T-helper 1 cell treated with Interleukin-12 subunit alpha and Interleukin-12 subunit beta and Interleukin-4 antibody, amounts not matched to agents 30 μg/mL and 1 μg/mL, for 36 hours (primary cell): ENCODE results near the gene HCK.
A peak's percentile ranks its signal among the peaks of the same experiment; 100 is the strongest.

Source experiments
- H3K27ac Mint-ChIP-seq: one replicate; pipeline ENCODE4 v1.8.0; 2021; ENCODE audit warnings: mild to moderate bottlenecking, mixed read lengths
- H3K27me3 Mint-ChIP-seq: one replicate; pipeline ENCODE4 v1.8.0; 2021; ENCODE audit warnings: low read depth, mixed read lengths
- H3K36me3 Mint-ChIP-seq: one replicate; pipeline ENCODE4 v1.8.0; 2021; ENCODE audit warnings: low read depth, mixed read lengths
- H3K4me1 Mint-ChIP-seq: one replicate; pipeline ENCODE4 v1.8.0; 2021; ENCODE audit warnings: low read depth, mixed read lengths
- H3K4me3 Mint-ChIP-seq: one replicate; pipeline ENCODE4 v1.8.0; 2021; ENCODE audit warnings: mild to moderate bottlenecking, moderate library complexity, mixed read lengths
- H3K9me3 Mint-ChIP-seq: one replicate; pipeline ENCODE4 v1.8.0; 2021; ENCODE audit warnings: mixed read lengths

HCK gene

DNA sequence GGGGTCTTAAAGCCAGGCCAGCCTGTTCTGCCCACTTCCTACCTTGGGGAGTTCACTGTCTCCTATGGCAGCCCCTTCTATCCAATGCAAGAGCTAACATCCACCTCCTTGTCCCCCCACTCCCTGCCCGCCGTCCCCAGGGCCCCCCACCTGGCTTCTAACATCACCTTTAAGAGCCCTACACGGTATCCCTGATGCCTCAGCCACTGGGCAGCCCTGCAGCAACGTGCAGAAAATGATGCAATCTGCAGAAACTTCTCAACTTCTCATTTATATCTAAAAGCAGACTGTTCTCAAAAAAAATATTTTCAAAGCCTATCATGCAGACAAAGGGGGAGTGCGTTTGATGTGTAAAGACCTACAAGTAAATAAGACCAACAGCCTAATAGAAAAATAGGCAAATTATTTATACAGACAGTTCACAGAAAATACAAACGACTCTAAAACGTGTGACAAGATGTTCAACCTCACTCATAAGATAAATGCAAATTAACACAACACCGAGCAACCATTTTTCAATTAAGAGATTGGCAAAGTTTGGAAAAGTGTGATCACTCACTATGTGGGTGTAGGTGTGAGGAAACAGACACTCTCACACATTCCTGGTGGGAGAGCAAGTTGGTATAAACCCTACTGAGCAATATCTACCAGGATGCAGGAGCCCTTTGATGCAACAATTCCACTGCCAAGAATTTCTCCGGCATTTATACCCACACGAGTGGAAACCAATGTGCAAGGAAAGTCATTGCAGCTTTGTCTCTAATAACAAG lies 15.1 kb upstream of the HCK start:
- no peaks in the 10 kb centered on the region for H3K4me1 Mint-ChIP-seq
- no peak overlapping the region for H3K27ac Mint-ChIP-seq
- H3K4me3 Mint-ChIP-seq = no peak overlapping the region
- peaks cover 66% of the 10 kb centered on the region for H3K27me3 Mint-ChIP-seq
- H3K36me3 Mint-ChIP-seq = no peaks in the 10 kb centered on the region
- H3K9me3 Mint-ChIP-seq = no peaks in the 10 kb centered on the region

DNA sequence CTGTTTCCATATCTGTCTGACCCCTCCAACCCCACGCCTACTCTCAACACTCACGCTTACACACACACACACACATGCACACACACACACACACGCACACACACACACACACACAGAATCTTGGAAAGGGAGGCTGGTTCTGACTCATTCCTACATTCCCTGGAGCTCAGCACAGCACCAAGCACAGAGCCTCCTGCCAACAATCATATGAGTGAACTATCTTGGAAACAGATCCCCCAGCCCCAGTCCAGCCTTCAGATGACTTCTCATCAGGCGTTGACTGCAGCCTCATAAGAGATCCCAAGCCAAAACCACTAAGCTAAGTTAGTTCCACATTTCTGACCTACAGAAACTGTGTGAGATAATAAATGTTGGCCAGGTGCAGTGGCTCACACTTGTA lies 14.1 kb upstream of the HCK start:
- Mint-ChIP-seq H3K36me3 (no peaks in the 10 kb centered on the region), H3K27me3 (peaks cover 66% of the 10 kb centered on the region), H3K27ac (no peak overlapping the region), H3K4me1 (no peaks in the 10 kb centered on the region), H3K4me3 (no peak overlapping the region), H3K9me3 (no peaks in the 10 kb centered on the region)

DNA sequence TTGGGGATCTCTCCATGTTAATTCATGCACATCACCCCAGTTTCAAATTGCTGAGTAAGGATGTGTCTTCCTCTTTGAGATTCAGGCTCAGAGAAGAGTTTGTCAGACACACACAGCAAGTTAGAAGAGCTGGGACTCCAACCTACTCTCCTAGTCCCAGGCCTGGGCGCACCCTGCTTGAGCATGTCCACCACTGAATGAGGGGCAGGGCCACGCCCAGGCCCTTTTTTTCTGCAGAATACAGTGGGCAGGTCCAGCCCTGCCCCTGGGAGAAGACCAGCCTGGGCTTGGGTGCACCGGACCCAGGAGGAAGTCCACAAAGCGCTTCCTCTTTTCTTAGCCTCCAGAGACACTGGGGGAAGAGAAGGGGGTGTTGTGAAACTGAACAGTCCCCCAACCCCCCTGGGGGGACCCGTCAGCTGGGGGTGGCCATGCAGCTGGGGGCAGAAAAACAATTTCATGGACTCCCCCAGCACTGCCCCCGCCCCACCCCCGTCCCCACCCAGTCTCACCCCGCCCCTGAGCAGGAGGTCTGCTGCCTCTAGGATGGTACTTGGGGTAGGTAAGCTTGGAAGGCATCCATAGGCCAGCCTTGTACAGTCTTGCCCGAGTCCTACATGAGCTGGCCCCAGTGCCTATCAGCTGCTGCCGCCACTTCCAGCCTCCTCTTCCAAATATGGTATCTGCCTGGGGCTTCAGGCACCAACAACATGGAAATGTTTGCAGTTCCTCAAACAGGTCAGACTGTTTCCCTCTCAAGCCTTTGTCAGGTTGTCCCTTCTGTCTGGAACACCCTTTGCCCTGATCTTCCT lies 11.7 kb upstream of the HCK start:
- Mint-ChIP-seq H3K27me3 (peaks cover 63% of the 10 kb centered on the region), H3K4me3 (no peak overlapping the region), H3K36me3 (no peaks in the 10 kb centered on the region), H3K9me3 (no peaks in the 10 kb centered on the region), H3K4me1 (no peaks in the 10 kb centered on the region), H3K27ac (no peak overlapping the region)

DNA sequence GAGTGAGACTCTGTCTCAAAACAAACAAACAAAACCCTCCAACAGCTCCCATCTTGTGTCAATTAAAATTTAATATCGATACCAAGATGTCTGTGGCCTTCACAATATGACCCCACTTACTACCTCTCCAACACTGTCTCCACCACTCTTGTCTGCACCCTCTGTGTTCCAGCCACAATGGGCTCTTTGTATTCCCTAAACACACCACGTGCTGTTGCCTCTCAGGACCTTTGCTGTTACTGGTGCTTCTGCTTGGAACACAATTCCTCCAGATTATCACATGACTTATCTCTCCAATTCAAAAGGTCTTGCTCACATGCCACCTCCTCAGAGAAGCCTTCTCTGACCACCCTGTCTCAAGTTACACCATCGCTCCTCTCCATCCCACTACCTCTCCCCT lies 6.0 kb upstream of the HCK start:
- Mint-ChIP-seq H3K4me3 (no peak overlapping the region), H3K27ac (no peak overlapping the region), H3K36me3 (no peaks in the 10 kb centered on the region), H3K27me3 (peaks cover 69% of the 10 kb centered on the region), H3K4me1 (peaks cover 3% of the 10 kb centered on the region), H3K9me3 (no peaks in the 10 kb centered on the region)

DNA sequence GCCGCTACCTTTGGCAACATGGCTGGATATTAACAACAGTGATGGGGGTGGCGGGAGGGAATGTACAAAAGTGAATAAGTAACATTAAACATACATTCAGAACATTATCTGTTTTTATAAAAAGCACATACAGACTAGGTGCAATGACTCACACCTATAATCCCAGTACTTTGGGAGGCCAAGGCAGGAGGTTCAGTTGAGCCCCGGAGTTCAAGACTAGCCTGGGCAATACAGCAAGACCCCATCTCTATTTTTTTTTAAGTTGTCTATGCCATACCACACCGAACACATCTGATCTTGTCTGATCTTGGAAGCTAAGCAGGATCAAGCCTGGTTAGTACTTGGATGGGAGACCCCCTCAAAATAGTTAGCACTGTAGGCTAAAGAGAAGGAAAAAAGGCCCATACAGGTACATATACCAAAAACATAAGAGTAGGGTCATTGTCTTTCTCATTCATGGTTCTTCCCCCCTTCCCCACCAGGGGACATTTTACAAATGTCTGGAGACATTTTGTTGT lies 1.7 kb upstream of the HCK start:
- Mint-ChIP-seq H3K9me3 (no peaks in the 10 kb centered on the region), H3K27ac (no peak overlapping the region), H3K4me3 (no peak overlapping the region), H3K4me1 (peaks cover 16% of the 10 kb centered on the region), H3K27me3 (peaks cover 75% of the 10 kb centered on the region), H3K36me3 (no peaks in the 10 kb centered on the region)

DNA sequence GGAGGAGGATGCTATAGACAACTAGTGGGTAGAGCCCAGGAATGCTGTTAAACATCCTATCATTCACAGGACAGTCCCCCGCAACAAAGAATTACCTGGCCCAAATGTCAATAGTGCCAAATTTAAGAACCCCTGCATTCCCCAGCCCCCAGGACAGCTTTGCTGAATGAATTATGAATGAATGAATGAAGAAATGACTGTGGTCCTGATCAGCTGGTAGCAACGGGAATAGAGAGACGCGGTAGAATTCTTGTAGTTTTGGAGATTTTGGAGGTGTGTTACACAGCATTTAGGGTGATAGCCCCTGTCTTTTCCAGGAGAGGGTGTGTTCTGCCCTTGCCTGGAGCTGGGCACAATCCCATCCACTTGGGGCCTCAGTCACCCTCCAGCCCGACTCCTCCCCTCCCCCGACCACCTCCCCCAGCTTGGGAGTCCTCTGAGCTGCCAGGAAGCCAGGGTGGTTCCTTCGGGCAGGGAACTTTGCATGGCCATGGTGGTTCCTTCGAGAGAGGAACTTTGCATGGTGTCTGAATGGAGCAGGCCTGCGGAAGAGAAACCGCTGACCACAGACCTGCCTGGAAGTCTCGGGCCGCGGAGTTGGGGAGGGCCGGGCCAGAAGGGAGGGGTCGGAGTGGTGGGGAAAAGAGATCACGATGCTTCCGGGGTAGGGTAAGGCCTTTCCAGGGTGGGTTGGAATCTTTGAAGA lies 1.0 kb upstream of the HCK start:
- Mint-ChIP-seq H3K27me3 (peaks cover 70% of the 10 kb centered on the region), H3K9me3 (no peaks in the 10 kb centered on the region), H3K27ac (peak overlapping the region; percentile 6), H3K4me1 (peaks cover 16% of the 10 kb centered on the region), H3K4me3 (peak overlapping the region; percentile 80), H3K36me3 (no peaks in the 10 kb centered on the region)

DNA sequence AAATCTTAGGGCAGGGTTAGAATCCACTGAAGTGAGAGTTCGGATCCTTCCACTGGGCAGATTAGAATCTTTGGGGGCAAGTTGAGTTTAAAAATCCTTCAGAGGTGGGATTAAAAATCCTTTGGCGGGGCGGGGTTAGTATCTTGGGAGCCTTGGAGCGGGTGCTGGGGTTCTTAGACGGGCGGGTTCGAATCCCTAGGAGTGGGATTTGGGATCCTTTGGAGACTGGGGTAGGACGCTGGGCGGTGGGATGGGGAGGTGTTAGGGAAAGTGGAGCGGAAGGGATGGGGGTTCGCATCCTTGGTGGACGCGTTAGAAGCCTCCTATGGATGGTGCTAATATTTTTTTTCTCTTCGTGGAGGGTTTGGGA lies 337 bp upstream of the HCK start:
- H3K4me1 Mint-ChIP-seq = peaks cover 16% of the 10 kb centered on the region
- H3K27me3 Mint-ChIP-seq = peaks cover 64% of the 10 kb centered on the region
- H3K4me3 Mint-ChIP-seq = peak overlapping the region; percentile 80
- no peaks in the 10 kb centered on the region for H3K36me3 Mint-ChIP-seq
- H3K27ac Mint-ChIP-seq = no peak overlapping the region
- no peaks in the 10 kb centered on the region for H3K9me3 Mint-ChIP-seq

DNA sequence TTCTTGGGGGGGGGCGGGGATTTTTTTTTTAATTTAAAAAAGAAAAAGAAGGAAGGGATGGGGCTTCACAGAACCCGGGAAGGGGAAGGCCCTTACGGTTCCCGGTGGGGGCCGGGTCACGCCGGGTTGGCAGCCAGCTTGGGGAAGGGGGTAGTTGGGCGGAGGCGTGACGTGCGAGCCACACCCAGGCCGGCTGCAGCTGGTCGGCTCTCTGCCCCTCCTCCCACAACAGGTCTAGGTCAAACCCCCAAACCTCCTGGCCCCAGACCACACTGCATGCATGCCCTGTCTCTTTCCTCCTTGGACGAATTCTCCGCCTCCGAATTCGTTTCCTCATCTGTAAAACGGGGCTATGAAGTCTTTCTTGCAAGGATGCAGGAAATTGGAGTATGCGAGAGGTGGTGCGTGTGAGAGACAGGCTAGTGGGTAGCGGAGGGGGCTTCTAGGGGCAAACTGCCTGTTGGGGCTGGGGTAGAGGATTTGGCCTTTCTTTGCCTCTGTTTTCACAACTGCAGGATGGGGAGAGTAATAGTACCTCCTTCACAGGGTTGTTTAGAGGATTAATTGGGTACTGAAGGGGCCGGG lies 828 bp downstream of the HCK start:
- peaks cover 16% of the 10 kb centered on the region for H3K4me1 Mint-ChIP-seq
- H3K9me3 Mint-ChIP-seq = no peaks in the 10 kb centered on the region
- no peak overlapping the region for H3K27ac Mint-ChIP-seq
- H3K36me3 Mint-ChIP-seq = no peaks in the 10 kb centered on the region
- peaks cover 63% of the 10 kb centered on the region for H3K27me3 Mint-ChIP-seq
- H3K4me3 Mint-ChIP-seq = peak overlapping the region; percentile 34

DNA sequence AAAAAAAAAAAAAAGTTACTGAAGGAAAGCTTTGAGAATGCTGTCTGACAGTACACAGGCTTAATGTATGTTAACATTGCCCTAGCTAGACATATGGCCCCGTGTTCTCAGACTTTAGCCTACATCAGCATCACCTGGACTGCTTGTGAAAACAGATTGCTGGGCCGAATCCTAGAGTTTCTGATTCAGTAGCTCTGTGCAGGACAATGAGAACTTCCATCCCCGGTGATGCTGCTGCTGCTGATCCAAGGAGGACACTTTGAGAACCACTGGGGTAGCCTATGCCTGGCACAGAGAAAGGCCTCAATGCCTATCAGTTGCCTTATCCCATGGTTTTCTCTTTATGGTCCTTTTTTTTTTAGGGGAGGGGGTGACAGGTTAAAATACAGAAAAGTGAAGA lies 1.6 kb downstream of the HCK start:
- peaks cover 16% of the 10 kb centered on the region for H3K4me1 Mint-ChIP-seq
- no peaks in the 10 kb centered on the region for H3K9me3 Mint-ChIP-seq
- no peaks in the 10 kb centered on the region for H3K36me3 Mint-ChIP-seq
- H3K4me3 Mint-ChIP-seq = no peak overlapping the region
- no peak overlapping the region for H3K27ac Mint-ChIP-seq
- H3K27me3 Mint-ChIP-seq = peaks cover 62% of the 10 kb centered on the region

DNA sequence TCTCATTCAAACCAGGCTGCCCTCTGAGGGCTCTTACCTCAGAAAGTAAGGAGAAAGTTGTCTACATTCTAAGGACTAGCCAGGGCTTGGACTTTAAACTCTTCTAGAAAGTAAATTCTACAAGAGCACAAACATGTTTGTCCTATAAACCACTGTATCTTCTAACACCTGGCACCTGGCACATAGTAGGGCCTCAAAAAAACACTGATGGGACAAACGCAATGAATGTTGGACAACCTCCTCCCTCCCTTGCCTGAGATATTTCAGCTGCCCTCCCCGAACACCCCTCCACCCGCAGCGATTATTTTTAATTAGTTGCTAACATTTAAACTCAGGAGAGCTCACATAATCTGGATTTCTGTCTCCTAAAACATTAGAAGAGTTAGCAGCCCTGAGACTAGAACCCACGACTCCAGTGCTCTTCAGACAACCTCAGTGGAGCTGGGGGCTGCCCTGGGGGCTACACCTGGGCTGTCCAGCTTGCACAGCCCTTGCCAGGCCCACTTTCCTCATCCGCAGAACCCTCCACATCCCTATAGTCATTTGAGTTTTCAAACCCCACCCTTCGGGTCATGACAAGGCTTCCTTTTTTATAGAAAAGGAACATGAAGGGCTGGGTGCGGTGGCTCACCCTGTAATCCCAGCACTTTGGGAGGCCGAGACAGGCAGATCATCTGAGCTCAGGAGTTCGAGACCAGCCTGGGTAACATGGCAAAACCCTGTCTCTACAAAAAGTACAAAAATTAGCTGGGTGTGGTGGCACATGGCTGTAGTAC lies 4.9 kb downstream of the HCK start:
- Mint-ChIP-seq H3K36me3 (no peaks in the 10 kb centered on the region), H3K27me3 (peaks cover 54% of the 10 kb centered on the region), H3K4me3 (no peak overlapping the region), H3K27ac (no peak overlapping the region), H3K4me1 (peaks cover 5% of the 10 kb centered on the region), H3K9me3 (no peaks in the 10 kb centered on the region)

DNA sequence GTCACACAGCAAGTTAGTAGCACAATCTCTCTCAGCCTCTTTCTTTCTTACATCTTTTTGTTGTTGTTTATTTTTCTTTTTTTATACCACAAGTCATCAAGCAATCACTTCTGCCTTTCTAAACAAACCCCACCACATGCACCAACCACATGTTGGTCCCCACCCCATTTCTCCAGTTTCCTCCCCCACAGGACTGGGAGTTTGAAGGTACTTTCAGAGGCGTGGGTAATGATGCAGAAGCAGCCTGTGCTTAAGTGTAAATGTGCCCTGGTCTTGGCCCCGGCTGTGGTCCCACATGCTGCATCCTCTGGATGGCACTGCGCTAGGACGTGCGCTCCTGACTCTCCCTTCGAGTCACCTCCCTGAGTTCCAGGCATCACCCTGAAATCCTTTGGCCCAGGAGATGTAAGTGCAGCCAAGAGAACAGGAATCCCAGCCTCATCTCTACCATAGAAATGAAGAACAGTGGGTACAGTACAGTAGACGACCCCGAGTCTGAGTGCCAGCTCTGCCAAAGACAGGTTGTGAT lies 5.7 kb downstream of the HCK start:
- no peak overlapping the region for H3K4me3 Mint-ChIP-seq
- peaks cover 49% of the 10 kb centered on the region for H3K27me3 Mint-ChIP-seq
- peaks cover 8% of the 10 kb centered on the region for H3K4me1 Mint-ChIP-seq
- H3K36me3 Mint-ChIP-seq = no peaks in the 10 kb centered on the region
- H3K9me3 Mint-ChIP-seq = no peaks in the 10 kb centered on the region
- H3K27ac Mint-ChIP-seq = no peak overlapping the region

DNA sequence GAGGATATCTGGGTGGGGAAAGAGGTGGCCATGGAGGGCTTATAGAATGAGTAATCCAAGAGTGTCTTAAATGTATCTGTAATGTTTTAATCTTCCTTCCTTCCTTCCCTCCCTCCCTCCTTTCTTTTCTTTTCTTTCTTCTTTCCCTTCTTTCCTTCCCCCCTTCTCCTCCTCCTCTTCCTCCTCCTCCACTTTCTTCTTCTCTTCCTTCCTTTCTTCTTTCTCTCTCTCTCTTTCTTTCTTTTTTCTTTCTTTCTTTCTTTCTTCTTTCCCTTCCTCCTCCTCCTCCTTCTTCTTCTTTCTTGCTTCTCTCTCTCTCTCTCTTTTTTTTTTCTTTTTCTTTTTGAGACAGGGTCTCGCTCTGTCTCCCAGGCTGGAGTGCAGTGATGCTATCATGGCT lies 7.1 kb downstream of the HCK start:
- Mint-ChIP-seq H3K9me3 (no peaks in the 10 kb centered on the region), H3K4me3 (no peak overlapping the region), H3K36me3 (no peaks in the 10 kb centered on the region), H3K4me1 (peaks cover 5% of the 10 kb centered on the region), H3K27ac (no peak overlapping the region), H3K27me3 (peaks cover 37% of the 10 kb centered on the region)

DNA sequence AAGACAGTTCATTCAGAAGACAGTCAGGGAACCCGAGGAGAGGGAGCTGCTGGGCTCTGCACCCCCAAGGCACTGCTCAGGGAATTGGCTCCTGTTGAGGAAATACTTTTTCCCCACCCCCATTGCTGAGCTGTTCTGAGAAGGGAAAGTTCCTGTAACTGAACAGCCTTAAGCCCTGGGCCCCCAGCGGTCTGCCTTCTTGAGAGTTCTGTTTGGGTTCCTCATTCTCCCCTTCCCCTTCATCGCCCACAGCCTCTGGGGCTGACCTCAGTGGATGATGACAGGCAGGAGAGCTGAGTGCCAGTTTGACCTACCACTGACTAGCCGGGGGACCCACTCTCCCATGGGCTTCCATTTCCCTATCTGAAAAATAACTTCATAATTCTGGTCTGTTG lies 10.7 kb downstream of the HCK start:
- Mint-ChIP-seq H3K36me3 (no peaks in the 10 kb centered on the region), H3K27me3 (peaks cover 26% of the 10 kb centered on the region), H3K4me3 (no peak overlapping the region), H3K9me3 (no peaks in the 10 kb centered on the region), H3K4me1 (peaks cover 5% of the 10 kb centered on the region), H3K27ac (no peak overlapping the region)

DNA sequence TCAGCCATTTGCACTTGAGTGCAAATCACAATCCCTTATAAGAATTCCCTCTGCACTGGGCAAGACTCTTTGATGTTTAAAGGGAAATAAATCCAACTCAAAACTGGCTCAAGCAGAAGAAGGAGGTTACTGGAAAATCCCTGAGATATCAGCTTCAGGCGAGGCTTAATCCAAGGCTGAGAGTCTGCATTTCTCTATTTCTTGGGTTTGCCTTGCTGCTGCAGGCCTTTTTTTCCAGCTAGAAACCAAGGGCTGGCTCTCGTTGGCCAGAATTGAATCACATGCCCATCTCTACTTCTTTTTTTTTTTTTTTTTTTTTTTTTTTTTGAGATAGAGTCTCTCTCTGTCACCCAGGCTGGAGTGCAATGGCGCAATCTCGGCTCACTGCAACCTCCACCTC lies 11.7 kb downstream of the HCK start:
- no peaks in the 10 kb centered on the region for H3K9me3 Mint-ChIP-seq
- H3K27me3 Mint-ChIP-seq = peaks cover 21% of the 10 kb centered on the region
- H3K27ac Mint-ChIP-seq = no peak overlapping the region
- no peaks in the 10 kb centered on the region for H3K36me3 Mint-ChIP-seq
- peaks cover 5% of the 10 kb centered on the region for H3K4me1 Mint-ChIP-seq
- H3K4me3 Mint-ChIP-seq = no peak overlapping the region
